HCT116 (cell line): ENCODE measurements around the gene ADPRS. TPM values are rescaled to one million over a fixed set of nuclear protein-coding genes. Genes with fewer than 3 reads are reported as not detected.

ENCODE experiments used
- CBX3 ChIP-seq: IDR thresholded peaks from 2 replicates; pipeline ENCODE4 v1.6.1; 2012; ENCODE audit warnings: low read depth
- total RNA-seq: library from RNA; stranded (reverse); gene quantifications from one replicate; pipeline ENCODE4 v1.2.1, GENCODE V29; 2021; ENCODE audit not compliant: unreplicated experiment

The ADPRS gene
- total RNA-seq, 1 experiment from 2014 or later: 28.2 TPM

DNA sequence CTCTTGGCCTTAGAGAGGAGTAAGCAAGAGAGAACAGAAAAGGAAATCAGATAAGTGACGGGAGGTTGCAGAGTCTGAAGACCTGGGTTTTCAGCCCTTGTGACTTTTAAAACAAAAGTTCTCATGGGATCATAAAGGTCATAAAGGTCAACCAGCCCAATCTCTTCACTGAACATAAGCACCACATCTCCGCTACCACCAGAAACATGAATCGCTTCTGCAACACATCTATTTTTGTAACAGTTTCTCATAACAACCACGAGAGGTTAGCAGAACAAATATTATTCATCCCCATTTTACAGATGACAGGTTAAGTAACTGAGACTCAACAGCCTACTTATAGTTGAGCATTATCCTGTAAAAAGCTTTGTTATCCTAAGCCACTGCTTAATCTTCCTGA, 54.7 kb downstream of the ADPRS start (continued):
- no peak for TF ChIP-seq CBX3

Other genes with a start within 250 kb of the ADPRS start
- 36.2 TPM for gene AGO1, start 205.7 kb upstream of the ADPRS start, total RNA-seq
- 26.9 TPM for gene AGO3, start 157.8 kb upstream of the ADPRS start, total RNA-seq
- not detected for gene TEKT2, start 4.8 kb upstream of the ADPRS start, total RNA-seq
- 0.05 TPM for gene COL8A2, start 36.3 kb downstream of the ADPRS start, total RNA-seq
- gene TRAPPC3, start 60.6 kb downstream of the ADPRS start, total RNA-seq: 64.6 TPM
- gene MAP7D1, start 67.3 kb downstream of the ADPRS start, total RNA-seq: 71.8 TPM
- 144 TPM for gene THRAP3, start 135.6 kb downstream of the ADPRS start, total RNA-seq
- gene SH3D21, start 217.5 kb downstream of the ADPRS start, total RNA-seq: 9.3 TPM
- gene EVA1B, start 234.8 kb downstream of the ADPRS start, total RNA-seq: 25.1 TPM